ENCODE measurements around the gene C14orf180. TPM values are rescaled to one million over a fixed set of nuclear protein-coding genes. Genes with fewer than 3 reads are reported as not detected.

C14orf180 gene
- total RNA-seq, 1 experiment from 2014 or later, result not detected

GRCh38 chr14:104547310-104547997 is 32.1 kb upstream of the C14orf180 start (continued):
- TF ChIP-seq AFF4 (CRISPR knock-in tag; IDR thresholded peaks at IDR 0.05; ENCODE audit: borderline replicate concordance) (no peak), GRHL2 (CRISPR knock-in tag; IDR thresholded peaks at IDR 0.05; ENCODE audit: insufficient replicate concordance, severe bottlenecking) (no peak), ZBTB21 (CRISPR knock-in tag; IDR thresholded peaks at IDR 0.05; ENCODE audit: borderline replicate concordance) (no peak), MLX (CRISPR knock-in tag; IDR thresholded peaks at IDR 0.05) (no peak), ZMAT4 (CRISPR knock-in tag; IDR thresholded peaks at IDR 0.05) (no peak)
- TF ChIP-seq, protein P1, sequence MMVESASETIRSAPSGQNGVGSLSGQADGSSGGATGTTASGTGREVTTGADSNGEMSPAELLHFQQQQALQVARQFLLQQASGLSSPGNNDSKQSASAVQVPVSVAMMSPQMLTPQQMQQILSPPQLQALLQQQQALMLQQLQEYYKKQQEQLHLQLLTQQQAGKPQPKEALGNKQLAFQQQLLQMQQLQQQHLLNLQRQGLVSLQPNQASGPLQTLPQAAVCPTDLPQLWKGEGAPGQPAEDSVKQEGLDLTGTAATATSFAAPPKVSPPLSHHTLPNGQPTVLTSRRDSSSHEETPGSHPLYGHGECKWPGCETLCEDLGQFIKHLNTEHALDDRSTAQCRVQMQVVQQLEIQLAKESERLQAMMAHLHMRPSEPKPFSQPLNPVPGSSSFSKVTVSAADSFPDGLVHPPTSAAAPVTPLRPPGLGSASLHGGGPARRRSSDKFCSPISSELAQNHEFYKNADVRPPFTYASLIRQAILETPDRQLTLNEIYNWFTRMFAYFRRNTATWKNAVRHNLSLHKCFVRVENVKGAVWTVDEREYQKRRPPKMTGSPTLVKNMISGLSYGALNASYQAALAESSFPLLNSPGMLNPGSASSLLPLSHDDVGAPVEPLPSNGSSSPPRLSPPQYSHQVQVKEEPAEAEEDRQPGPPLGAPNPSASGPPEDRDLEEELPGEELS (CRISPR knock-in tag; IDR thresholded peaks at IDR 0.05), result no peak

DNA sequence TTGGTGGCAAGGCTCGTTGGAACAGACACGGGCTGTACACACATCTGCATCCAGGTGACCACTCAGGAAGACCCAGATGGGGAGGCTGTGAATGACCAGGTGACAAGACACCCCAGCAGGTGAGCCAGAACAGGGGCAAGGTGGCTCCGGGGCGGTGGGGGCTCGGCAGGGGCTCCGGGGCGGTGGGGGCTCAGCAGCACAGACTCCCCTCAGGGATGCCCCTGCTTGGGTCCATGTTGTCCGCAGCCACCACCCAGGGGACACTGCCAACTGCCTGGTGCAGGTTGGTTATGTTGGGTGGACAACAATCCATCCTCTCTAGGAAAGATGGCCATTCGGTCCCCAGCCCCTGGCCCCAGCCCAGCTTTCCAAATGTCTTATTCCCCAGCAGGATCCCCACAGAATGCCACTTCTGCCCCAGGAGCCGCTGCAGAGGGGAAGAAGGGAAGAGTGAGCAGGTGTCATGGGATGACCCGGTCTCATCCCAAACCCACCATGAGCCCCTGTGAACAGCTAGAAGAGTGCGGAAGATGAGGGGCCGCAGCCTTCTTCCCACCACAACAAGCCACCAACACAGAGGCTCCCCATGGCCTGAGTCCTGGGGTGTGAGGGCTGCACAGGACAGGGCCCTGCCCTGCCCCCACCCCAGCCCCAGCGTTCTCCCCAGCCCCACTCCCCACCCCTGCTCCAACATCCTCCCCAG is 31.4 kb upstream of the C14orf180 start:
- Mint-ChIP-seq H3K4me3 (no peak overlapping the region), H3K36me3 (no peaks in the 10 kb centered on the region), H3K27me3 (ENCODE audit: low read depth) (no peaks in the 10 kb centered on the region), H3K9me3 (peaks cover 7% of the 10 kb centered on the region; the same call in 1 of the 2 replicates), H3K4me1 (peaks cover 6% of the 10 kb centered on the region), H3K27ac (no peak overlapping the region)
- DNase-seq (ENCODE audit: low spot score) (no peak), ATAC-seq (no peak)
- POLR2A ChIA-PET, result no interaction called here
- CTCF ChIA-PET, result interaction anchor here (2.9 kb wide), 1 partner anchor 16 kb away, joined by 14 read pairs; no protein-coding TSS in a partner anchor
- TF ChIP-seq GTF2I (CRISPR knock-in tag; conservative IDR thresholded peaks at IDR 0.05) (no peak), IRF2 (CRISPR knock-in tag; IDR thresholded peaks at IDR 0.05; ENCODE audit: borderline replicate concordance, low read depth) (no peak), AFF4 (CRISPR knock-in tag; IDR thresholded peaks at IDR 0.05; ENCODE audit: borderline replicate concordance) (no peak), E2F5 (CRISPR knock-in tag; IDR thresholded peaks at IDR 0.05) (no peak), NR2C2 (CRISPR knock-in tag; IDR thresholded peaks at IDR 0.05) (no peak), ERG (CRISPR knock-in tag; IDR thresholded peaks at IDR 0.05) (no peak), ZNF232 (CRISPR knock-in tag; IDR thresholded peaks at IDR 0.05) (no peak), ZNF138 (CRISPR knock-in tag; conservative IDR thresholded peaks at IDR 0.05) (no peak), HMGXB4 (CRISPR knock-in tag; IDR thresholded peaks at IDR 0.05) (no peak)
- TF ChIP-seq, protein P2, sequence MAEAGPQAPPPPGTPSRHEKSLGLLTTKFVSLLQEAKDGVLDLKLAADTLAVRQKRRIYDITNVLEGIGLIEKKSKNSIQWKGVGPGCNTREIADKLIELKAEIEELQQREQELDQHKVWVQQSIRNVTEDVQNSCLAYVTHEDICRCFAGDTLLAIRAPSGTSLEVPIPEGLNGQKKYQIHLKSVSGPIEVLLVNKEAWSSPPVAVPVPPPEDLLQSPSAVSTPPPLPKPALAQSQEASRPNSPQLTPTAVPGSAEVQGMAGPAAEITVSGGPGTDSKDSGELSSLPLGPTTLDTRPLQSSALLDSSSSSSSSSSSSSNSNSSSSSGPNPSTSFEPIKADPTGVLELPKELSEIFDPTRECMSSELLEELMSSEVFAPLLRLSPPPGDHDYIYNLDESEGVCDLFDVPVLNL (CRISPR knock-in tag; IDR thresholded peaks at IDR 0.05; ENCODE audit: borderline replicate concordance, low read depth), result no peak
